ENCODE results near the gene ZNF837.
"Not testable (repeated sequence)": the region's sequence is repeated elsewhere in the genome, so short reads cannot be mapped to it uniquely, and the experiment has no call there.

Gene ZNF837

DNA sequence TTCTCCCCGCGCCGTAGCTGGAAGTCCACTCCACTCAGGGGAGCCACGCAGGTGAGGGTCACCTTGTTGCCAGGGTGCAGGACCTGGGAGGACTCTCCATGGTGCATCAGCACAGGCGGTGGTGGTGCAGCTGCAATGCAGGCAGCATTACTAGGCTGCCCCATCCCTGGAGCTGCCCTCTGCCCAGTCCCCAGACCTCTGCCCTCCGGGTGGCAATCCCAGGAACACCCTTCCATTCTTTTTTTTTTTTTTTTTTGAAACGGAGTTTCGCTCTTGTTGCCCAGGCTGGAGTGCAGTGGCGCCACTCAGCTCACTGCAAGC lies 29.3 kb downstream of the ZNF837 start:
- no peak for DNase-seq (ENCODE audit: low read depth in 2 of 2)

DNA sequence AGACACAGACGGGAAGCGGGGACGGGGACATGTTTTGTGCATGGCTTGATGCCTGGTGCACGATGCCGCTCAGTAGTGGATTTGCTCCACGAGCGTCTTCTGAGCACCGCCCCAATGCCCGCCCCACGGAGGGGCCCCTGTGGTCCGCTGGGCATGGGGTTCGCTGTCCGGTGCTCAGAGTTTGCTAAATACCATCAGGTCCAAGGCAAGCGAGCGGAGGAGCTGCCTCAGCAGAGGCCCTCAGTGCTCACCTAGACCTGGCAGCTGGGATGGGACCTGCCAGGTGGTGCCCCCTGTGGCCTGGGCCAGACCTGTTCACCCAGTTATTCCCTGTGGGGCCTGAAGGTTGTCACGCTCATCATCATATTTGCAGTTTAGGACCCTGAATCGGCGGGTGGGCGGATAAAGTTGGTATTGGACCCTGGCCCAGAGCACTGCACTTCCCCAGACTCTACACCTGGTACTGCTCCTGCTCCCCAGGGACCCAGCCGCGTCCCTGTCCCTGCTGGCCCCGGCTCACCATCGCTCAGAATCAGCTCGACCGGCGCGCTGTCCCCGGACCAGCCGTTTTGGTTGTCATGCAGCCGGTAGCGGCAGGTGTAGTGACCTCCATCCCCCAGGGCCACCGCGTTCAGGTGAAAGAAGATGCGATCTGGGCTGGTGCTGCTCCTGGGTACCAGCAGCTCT lies 29.8 kb downstream of the ZNF837 start:
- no peak for DNase-seq (ENCODE audit: low read depth in 2 of 2)

DNA sequence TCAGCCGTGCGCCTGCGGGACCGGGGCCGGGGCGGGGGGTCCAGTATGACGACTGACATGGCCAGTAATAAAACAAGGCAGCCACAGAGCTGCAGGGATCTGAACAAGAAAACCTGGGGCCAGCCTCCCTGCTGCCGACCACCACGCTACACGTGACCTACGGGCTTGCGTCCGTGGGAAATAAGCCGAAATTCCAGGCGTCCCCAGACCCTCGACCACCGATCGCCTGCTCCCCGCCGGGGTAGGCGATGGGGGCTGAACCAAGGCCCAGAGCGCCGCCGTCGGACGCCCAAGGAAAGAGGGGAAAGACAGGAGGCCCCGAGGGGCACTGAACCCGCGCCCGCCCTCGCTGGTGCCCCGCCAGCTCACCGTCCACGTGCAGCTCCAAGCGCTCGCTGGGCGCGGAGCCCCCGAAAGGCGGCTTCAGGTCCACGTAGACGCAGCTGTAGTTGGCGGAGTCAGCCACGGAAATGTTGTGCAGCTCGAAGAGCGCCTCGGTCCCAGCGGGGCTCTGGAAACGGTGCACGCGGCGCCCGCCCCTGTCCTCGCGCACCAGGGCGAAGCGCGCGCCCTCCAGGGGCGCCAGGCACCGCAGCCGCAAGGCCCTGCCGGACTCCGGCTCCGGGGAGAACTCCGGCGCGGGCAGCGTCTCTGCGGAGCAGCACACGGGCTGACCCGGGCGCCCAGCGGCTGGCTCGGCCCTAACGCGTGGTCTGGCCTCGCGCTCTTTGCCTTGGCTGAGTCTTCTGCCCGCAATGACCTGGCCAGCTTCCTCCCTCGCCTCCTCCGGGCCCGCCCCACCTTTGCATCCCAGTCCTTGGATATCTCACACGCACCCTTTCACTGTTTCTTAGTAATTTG lies 30.6 kb downstream of the ZNF837 start:
- DNase-seq (ENCODE audit: low read depth in 2 of 2), result no peak

DNA sequence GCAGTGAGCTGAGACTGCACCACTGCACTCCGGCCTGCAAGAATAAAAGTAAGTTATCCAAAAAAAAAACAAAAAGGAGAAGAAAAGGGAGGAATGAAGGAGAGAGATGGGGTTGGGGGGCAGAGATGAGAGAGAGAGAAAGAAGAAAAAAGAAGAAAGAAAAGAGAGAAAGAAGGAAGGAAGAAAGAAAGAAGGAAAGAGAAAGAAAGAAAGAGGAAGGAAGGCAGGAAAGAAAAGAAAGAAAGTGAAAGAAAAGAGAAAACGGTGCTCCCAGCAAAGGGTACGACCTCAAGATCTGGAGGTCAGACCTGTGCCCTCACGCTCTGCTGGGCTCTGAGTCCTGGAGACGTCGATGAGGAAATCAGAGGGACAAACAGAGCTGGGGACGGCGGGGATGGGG lies 31.2 kb downstream of the ZNF837 start:
- DNase-seq (ENCODE audit: low read depth in 2 of 2), result no peak

DNA sequence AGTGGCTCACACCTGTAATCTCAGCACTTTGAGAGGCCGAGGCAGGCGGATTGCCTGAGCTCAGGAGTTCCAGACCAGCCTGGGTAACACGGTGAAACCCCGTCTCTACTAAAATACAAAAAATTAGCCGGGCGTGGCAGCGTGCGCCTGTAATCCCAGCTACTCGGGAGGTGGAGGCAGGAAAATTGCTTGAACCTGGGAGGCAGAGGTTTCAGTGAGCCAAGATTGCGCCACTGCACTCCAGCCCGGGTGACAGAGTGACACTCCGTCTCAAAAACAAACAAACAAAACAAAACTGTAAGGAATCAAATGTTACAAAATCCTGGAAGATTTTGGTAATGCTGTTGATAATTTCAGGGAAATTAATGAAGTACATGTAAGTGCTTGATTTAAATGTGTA lies 32.8 kb downstream of the ZNF837 start:
- not testable (repeated sequence) for DNase-seq (ENCODE audit: low read depth in 2 of 2)

DNA sequence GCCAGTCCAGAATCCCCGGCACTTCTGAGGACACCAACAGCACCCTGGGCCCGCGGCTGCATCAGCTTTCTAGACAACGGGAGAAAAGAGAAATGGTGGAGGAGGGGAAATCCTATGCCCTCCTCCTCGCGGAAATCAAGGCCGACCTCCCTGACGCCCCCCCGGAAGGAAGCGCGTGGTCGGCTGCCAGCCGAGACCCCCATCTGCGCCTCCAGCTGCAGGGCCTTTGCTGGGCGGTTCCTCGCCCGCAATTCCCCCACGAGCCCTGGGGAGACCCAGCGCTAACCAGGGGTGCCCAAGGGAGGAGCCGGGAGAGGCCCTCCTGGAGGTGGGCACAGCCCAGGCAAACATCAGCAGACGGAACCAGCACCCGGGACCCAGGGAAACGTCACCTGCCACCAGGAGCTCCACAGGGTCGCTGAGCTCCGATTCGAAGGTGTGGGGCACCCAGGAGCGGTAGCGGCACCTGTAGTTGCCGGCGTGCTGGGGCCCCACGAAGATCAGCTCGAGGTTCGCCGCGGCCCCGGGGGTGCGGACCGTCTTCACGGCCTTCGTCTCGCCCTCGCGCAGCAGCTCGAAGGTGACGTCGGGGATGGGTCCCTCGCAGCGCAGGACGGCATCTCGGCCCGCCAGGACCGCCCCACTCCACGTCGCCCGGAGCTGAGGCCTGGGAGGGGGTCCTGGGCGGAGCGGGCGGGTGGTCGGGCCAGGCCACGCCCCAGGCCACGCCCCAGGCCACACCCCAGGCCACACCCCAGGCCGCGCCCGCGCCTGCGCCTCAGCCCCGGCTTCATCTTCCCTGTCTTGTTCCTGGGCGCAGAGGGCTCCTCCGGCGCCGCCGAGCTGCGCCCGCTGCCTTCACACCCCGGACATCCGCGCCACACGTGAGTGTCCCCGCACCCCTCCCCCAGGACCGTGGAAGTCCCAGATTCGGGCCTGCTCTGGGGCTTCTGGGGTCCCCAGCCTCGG lies 33.6 kb downstream of the ZNF837 start:
- DNase-seq (ENCODE audit: low read depth in 2 of 2), result peak in 1 of 2 experiments; percentile 47

DNA sequence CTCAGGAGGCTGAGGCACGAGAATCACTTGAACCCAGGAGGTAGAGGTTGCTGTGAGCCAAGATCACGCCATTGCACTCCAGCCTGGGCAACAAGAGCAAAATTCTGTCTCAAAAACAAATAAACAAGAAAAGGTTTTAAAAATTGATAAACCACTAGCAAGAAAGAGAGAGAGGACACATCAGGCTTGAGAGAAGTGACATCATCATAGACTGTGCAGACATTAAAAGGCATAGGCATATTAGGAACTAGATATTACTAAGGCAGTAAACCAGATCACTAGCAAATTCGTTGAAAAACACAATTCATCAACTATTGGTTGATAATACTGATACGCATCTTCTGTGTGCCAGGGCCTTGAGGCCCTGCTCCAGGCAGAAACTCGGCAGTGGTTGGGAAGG lies 35.3 kb downstream of the ZNF837 start:
- no peak for DNase-seq (ENCODE audit: low read depth in 2 of 2)

DNA sequence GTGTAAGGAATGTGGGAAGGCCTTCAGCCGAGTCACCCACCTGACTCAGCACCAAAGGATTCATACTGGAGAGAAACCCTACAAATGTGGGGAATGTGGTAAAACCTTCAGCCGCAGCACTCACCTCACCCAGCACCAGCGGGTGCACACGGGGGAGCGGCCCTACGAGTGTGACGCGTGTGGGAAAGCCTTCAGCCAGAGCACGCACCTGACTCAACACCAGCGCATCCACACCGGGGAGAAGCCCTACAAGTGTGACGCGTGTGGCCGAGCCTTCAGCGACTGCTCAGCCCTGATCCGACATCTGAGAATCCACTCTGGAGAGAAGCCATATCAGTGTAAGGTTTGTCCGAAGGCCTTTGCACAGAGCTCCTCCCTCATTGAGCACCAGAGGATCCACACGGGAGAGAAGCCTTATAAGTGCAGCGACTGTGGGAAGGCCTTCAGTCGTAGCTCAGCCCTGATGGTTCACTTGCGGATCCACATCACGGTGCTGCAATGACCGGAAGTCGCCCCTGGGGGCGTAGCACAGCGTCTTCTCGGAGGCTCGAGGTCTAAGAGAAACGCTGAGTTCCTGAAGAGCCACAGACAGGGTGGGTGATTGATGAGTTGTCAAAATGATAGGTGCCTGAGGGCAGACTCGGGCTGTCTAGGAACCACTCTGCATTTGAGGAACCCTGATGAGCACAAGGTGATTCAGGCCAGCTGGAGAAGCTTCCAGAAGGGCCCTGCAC lies 41.8 kb downstream of the ZNF837 start:
- DNase-seq (ENCODE audit: low read depth in 2 of 2), result no peak

DNA sequence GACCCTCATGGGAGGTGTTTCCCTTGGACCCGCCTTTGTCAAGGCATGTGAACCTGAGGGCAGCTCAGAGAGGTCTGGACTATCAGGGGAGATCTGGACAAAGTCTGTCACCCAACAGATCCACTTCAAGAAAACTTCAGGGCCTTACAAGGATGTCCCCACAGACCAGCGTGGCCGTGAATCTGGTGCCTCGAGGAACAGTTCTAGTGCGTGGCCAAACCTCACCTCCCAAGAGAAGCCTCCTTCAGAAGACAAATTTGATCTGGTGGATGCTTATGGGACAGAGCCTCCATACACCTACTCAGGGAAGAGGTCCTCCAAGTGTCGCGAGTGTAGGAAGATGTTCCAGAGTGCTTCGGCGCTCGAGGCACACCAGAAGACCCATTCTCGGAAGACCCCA lies 42.5 kb downstream of the ZNF837 start:
- no peak for DNase-seq (ENCODE audit: low read depth in 2 of 2)

DNA sequence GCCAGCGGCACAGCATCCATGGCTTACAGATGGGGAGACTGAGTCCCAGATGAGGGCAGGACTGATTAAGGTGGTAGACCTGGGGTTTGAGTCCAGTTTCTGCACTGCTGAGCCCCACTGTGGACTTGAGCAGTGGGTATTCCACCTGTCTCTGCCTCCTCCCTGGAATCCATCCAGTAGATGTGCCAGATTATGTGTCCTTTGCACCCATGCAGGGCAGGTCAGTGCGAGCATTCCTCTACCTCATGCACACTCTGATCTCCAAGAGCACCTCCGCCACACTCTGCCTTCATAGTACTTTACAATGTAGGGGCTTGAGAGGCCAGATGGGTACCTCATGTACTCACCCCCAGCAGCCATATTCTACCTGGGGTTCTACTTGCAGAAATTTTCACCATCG lies 44.0 kb downstream of the ZNF837 start:
- DNase-seq (ENCODE audit: low read depth in 2 of 2), result no peak

DNA sequence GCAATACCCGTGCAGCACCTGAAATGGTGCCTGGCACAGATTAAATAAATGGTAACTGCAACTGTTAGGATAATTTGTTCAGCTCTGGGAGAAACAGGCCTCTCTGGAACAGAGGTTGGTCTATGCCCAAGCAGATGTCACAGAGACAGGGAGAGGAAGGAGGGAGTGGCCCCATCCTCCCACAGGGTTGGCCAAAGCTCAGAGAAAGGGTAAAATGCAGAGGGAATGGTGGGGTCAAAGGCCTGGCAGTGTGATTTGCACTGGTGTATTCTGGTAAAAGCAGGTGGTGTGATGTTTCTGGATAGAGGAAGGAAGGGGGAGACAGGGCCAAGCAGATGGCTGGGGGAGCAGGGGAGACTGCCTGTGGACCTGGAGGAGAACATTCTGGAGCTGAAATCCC lies 44.6 kb downstream of the ZNF837 start:
- no peak for DNase-seq (ENCODE audit: low read depth in 2 of 2)

DNA sequence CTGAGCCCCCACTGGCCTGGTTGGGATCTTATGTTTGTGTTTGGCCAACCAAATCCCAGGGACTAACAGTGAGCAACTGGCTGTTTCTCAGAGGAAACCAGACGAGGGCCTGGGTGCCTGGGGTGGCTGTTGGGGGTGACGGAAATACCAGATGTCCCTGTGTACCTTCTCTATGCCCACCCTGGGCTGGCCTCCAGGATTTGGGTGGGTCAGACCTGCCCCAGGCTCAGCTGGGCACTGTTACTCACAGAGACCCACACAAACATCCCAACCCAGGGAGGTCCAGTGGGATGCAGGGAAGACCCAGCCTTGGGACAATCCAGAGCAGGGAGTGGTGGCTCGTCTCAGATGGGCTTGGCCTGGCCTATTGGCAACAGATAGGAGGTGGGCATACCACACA lies 45.2 kb downstream of the ZNF837 start:
- no peak for DNase-seq (ENCODE audit: low read depth in 2 of 2)

DNA sequence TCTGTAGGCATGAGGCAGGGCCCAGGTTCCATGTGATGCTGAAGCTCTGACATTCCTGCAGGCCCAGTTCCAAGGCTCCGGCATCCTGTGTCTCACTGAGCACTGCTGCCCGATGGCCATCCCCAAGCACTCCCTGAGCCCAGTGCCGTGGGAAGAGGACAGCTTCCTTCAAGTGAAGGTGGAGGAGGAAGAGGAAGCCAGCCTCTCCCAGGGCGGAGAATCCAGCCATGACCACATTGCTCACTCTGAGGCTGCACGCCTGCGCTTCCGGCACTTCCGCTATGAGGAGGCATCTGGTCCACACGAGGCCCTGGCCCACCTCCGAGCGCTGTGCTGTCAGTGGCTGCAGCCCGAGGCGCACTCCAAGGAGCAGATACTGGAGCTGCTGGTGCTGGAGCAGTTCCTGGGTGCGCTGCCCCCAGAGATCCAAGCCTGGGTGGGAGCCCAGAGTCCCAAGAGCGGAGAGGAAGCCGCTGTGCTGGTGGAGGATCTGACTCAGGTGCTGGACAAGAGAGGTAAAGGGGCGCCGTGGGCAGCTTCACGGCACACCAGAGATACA lies 46.1 kb downstream of the ZNF837 start:
- no peak for DNase-seq (ENCODE audit: low read depth in 2 of 2)

DNA sequence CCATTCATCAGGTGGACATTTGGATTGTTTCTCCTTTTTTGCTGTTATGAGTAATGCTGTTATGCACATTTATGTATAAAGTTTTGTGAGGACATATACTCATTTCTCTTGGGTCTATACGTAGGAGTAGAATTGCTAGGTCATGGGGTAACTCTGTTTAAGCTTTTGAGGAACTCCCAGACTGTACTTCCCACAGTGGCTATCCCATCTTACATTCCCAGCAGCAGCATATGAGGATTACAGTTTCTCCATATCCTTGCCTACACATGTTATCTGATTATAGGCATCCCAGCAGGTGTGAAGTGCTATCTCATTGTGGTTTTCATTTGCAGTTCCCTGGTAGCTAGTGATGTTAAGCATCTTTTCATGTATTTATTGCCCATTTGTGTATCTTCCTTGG lies 48.1 kb downstream of the ZNF837 start:
- no peak for DNase-seq (ENCODE audit: low read depth in 2 of 2)

DNA sequence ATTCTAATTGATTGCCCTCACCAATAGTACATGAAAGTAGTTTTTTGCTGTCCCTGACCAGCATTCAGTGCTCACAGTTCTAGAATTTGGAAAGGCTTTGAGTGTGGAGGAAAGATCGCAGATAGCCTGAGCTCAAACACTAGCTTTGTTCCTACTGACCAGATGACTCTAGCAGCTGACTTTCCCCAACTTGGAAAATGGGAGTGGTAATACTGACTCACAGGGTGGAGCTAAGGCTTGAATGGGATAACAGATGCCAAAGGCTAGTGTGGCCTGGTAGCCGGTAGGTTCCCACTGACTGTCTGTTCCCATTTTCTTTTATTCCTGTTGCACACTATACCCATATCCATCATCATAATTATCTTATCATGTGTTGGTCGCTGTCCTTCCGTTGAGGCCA lies 50.4 kb downstream of the ZNF837 start:
- no peak for DNase-seq (ENCODE audit: low read depth in 2 of 2)

DNA sequence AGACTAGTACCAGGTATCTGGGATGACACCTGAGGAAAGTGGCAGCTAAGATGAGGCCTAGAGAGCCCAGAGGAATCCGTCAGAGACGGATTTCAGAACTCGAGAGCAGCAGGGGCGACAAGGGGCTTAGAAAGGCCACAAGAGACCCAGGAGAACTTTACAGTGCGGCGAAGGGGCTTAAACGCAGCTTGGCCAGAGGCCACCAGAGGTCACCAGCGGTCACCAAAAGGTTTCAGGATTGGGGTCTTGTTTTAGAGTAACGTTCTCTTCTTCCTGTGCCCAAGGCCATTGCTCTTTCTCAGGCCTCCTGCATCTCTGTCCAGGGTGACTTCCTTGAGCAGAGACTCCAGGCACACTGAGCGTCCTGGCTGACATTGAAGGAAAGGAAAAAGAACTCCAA lies 51.8 kb downstream of the ZNF837 start:
- no peak for DNase-seq (ENCODE audit: low read depth in 2 of 2)

DNA sequence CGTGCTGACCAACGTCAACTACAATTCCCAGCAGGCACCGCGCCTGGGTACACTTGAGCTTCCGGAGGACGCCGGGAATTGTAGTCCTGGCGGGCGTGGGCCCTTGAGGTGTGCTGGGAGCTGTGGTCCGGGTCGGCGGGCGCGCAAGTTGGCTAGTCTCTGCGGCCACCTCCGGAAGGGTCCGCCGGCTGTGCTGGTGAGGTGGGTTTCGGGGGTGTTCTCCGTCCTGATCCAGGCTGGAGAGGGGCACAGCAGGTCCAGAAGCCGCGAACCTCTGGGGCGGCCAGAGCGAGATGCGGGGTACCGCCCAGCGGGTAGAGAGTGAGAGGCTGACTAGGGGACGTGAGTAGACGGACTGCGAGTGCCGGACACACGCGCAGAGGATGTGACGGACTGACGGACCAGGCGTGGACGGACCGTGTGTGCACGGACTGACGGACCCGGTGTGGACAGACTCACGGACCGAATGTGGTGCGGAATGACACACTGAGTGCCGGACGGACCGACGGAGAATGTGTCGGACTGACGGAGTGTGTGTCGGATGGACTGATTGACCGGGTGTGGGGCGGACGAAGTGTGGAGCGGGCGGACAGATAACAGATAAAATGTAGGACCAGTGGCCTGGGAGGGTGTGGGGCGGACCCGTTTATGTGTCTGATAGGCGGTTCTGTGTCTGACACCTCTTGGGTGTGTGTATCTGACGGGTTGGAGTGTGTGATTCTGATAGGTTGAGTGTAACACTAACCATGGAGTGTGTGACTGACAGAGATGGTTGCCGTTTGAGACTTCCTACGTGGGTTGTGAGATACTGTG lies 53.7 kb downstream of the ZNF837 start, which contains the start of gene ZSCAN22:
TSS of gene ZSCAN22 (plus strand) at position 81 of the 813 bp plus-strand sequence. CDS start 7,809 bp downstream, outside the sequence.
- DNase-seq (ENCODE audit: low read depth in 2 of 2), result peak; percentile 75 to 81

DNA sequence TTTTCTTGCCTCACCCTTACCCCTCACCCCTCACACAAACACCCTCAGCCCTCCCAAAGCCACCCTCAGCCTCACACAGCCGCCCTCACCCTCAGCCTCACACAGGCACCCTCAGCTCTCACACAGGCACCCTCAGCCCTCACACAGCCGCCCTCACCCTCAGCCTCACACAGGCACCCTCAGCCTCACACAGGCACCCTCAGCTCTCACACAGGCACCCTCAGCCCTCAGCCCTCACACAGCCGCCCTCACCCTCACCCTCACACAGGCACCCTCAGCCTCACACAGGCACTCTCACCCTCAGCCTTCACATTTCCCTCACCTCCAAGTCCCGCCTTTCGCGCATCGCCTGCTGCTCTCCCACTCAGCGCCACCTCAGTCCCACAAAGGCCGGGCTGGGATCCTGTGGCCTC lies 54.3 kb downstream of the ZNF837 start:
- no peak for DNase-seq (ENCODE audit: low read depth in 2 of 2)

DNA sequence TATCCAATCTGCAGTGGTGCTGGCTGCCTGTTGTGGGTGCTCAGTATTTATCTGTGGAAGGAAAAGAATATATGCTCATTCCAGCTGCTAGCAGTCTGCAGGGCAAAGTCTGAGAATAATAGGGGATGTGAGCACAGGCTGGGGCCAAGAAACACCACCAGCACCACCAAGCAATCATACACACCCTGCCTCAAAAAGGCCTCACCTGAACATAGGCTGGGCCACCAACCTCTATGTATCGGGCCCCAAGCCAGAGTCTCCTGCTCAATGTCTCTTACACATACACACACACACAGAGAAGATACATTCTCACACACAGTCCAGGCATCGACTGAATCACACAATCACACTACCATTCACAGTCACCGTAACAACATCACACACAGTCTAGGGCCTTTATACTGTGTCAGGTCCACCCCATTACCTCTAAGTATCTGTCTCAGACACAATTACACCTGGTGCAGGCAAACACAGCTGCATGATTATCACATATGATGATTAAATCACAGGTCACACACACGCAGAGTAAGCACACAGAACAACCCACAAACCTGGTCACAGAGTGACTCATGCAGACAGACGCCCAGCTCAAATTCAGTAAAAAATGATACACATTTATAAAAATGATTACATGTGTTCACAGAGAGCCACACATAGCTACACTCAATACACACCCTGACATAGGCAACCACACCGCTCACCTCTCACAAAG lies 55.4 kb downstream of the ZNF837 start:
- no peak for DNase-seq (ENCODE audit: low read depth in 2 of 2)

DNA sequence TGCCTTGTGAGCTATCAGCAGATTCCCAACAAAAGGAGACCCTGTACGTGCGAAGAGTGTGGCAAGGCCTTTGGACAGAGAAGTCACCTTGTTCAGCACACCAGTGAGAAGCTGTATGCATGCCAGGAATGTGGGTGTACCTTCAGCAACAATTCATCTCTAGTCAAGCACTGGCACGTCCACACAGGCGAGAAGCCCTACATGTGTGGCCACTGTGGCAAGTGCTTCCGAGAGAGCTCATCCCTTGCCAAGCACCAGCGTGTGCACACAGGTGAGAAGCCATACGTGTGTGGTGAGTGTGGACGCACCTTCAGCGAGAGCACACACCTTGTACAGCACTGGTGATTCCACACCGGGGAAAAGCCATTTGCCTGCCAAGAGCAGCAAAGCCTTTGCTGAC lies 61.6 kb downstream of the ZNF837 start:
- no peak for DNase-seq (ENCODE audit: low read depth in 2 of 2)

Data from fibroblast of skin of left biceps (primary cell).